Large intestine (tissue), 3 donors: Measurements from ENCODE around the gene SALL2. TPM values are rescaled to one million over a fixed set of nuclear protein-coding genes. Genes with fewer than 3 reads are reported as not detected.

ENCODE experiments used
- DNase-seq, 2 donors: peaks; one replicate each; pipeline versions ENCODE4 v3.0.0 to v3.0.0-alpha.2; 2013
- H3K27ac ChIP-seq: one replicate; pipeline ENCODE4 v1.5.1; 2013; ENCODE audit warnings: low read length
- H3K27me3 ChIP-seq: 2 replicates; pipeline ENCODE4 v1.6.1; 2013; ENCODE audit warnings: low read length; ENCODE audit not compliant: control insufficient read depth, insufficient read depth
- H3K36me3 ChIP-seq: 2 replicates; pipeline ENCODE4 v1.6.1; 2013; ENCODE audit warnings: low read length; ENCODE audit not compliant: control insufficient read depth, insufficient read depth
- H3K4me1 ChIP-seq: one replicate; pipeline ENCODE4 v1.6.1; 2013; ENCODE audit warnings: low read length; ENCODE audit not compliant: control insufficient read depth, insufficient read depth
- H3K4me3 ChIP-seq: one replicate; pipeline ENCODE4 v1.5.1; 2013; ENCODE audit warnings: low read length
- H3K9me3 ChIP-seq: one replicate; pipeline ENCODE4 v1.6.1; 2013; ENCODE audit warnings: mild to moderate bottlenecking, low read depth, low read length, moderate library complexity; ENCODE audit not compliant: control insufficient read depth
- WGBS: methylation state at CpG from one replicate; pipeline ENCODE4 v1.1.5; 2013; ENCODE audit warnings: low lambda C conversion rate; ENCODE audit not compliant: insufficient coverage; 5-methylcytosine and 5-hydroxymethylcytosine counted together
- polyA plus RNA-seq: library from polyadenylated mRNA; unstranded; fragments of 120-200 nt; gene quantifications from one replicate; pipeline ENCODE4 v1.2.1, GENCODE V29; 2013

SALL2 gene
- polyA plus RNA-seq, 1 donor = 10.2 TPM

DNA sequence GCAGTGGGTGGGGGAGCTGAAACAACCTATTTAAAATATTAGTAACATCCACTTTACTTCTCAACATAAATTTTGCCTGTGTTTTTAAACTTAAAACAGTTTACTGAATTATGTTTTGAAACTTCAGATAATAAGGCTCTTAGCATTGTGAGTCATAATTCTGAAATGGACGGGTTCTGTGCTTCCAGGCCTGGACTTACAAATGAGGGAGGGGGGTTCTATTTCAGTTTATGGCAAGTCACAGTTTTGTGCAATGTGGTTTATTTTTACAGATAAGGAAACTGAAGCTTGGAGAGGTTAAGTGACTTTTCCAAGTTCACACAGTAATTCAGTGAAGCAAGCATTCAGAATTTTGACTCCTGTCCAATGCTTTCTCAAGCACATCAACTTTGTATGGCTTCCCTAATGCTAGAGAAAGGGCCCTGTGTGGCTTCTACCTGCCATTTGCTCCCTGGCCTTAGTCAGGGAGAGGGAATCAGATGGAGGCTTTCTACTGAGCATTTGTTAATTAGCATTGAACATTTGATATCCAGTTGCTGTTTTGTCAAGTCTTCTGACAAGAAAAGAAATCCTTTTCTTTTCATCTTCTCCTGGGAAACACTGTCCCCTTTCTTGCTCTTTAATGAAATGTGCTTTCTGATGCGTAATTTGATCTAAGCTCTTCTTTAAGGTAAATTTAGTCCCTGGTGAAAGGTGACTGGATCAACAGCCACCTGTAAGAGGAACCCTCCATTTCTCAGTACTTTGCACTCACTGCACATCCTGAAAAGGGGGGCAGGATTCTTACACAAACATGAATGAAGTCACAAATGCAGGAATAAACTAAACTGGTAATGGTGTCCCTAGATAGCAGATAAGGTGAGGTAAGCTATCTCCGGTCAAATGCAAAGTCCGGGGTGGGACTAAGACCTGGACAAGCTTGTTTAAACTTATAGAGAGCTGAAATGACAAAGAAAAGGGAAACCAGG is 2.5 kb upstream of the SALL2 start:
- H3K36me3 ChIP-seq = no peaks in the 10 kb centered on the region
- DNase-seq = peak; percentile 54 to 69
- peaks cover 3% of the 10 kb centered on the region for H3K27me3 ChIP-seq
- 40% methylated on average over 2 of the region's 4 CpGs for WGBS
- no peaks in the 10 kb centered on the region for H3K9me3 ChIP-seq
- H3K27ac ChIP-seq = no peak overlapping the region
- H3K4me1 ChIP-seq = peaks cover 4% of the 10 kb centered on the region
- H3K4me3 ChIP-seq = no peak overlapping the region

DNA sequence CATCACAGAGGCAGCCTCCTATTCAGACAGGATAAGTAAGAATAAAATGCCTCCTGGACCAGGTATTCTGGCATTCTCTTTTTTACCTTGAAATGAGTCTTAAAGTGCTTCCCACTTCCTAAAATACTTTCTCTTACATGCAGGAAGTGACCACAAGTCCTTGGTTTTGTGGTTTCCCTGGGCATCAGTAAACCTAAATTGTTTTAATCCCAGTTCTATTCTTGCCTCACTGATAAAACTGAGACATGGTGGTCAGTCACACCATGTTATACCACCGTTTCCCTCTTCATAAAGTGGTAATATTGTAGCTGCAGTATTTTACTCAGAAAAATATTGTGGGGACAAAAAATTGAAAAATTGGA is 1.2 kb upstream of the SALL2 start:
- no peak for DNase-seq
- Histone ChIP-seq H3K36me3 (no peaks in the 10 kb centered on the region), H3K4me3 (no peak overlapping the region), H3K4me1 (peaks cover 4% of the 10 kb centered on the region), H3K27ac (no peak overlapping the region), H3K27me3 (no peaks in the 10 kb centered on the region), H3K9me3 (no peaks in the 10 kb centered on the region)
- no CpG with 5 or more reads among the region's 1 CpG for WGBS

DNA sequence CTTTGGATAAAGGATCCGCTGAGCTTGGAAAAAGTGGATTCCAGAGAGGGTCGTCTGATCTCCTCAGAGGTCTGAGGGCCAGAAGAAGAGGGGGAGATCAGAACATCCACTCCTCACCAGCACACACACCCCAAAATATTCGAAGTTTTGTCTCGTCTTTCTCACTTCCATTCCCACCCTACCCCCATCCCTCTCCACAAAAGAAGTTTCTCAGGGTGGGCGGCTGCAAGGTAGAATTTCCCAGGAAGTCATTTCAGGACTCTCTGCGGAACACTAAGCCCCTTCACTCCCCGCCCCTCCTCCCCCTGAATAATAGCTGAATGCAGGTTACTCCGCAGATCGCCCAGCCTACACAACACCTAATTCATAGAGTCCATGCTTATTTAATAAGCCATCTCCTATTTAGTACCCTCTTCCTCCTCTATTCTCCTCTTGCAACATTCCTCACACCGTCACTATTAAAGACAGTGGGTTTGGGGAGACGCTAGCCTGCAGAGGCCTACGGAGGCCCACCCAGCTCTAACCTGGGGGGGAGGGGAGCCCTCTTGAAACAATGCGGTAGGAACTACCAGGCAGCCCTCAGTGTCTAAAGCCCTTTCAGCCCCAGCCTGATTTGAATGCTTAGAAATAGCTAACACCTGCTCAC is 649 bp upstream of the SALL2 start:
- DNase-seq = peak in 1 of 2 donors; percentile 23
- no peaks in the 10 kb centered on the region for H3K36me3 ChIP-seq
- H3K27ac ChIP-seq = no peak overlapping the region

DNA sequence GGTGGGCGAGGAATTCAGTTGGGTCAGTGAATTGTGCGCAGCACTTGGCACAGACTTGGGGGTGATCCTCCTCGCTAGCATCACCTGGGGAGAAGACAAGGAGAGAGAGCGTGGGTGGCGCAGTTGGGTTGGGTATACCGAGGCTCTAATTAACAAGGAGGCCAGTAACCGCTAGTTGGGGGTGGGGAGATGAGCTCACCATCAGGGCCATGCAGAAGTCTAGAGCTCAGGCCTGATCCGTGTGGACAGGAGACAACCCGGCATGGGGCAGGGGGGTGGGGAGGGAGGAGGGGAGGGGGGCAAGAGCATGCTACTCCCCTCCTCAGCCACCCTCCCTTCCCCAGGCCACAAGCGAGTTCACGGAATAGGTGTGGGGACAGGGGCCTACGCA is 580 bp downstream of the SALL2 start:
- H3K27me3 ChIP-seq = no peaks in the 10 kb centered on the region
- no peaks in the 10 kb centered on the region for H3K9me3 ChIP-seq
- H3K4me3 ChIP-seq = peak overlapping the region; percentile 77
- peak in 1 of 2 donors; percentile 32 for DNase-seq
- H3K4me1 ChIP-seq = peaks cover 4% of the 10 kb centered on the region
- no peak overlapping the region for H3K27ac ChIP-seq
- WGBS = no CpG with 5 or more reads among the region's 12 CpGs
- H3K36me3 ChIP-seq = no peaks in the 10 kb centered on the region

More for the DNA sequence above, 649 bp upstream of the SALL2 start:
- Histone ChIP-seq H3K4me1 (peaks cover 4% of the 10 kb centered on the region), H3K4me3 (peak overlapping the region; percentile 77), H3K9me3 (no peaks in the 10 kb centered on the region), H3K27me3 (no peaks in the 10 kb centered on the region)
- no CpG with 5 or more reads among the region's 13 CpGs for WGBS

DNA sequence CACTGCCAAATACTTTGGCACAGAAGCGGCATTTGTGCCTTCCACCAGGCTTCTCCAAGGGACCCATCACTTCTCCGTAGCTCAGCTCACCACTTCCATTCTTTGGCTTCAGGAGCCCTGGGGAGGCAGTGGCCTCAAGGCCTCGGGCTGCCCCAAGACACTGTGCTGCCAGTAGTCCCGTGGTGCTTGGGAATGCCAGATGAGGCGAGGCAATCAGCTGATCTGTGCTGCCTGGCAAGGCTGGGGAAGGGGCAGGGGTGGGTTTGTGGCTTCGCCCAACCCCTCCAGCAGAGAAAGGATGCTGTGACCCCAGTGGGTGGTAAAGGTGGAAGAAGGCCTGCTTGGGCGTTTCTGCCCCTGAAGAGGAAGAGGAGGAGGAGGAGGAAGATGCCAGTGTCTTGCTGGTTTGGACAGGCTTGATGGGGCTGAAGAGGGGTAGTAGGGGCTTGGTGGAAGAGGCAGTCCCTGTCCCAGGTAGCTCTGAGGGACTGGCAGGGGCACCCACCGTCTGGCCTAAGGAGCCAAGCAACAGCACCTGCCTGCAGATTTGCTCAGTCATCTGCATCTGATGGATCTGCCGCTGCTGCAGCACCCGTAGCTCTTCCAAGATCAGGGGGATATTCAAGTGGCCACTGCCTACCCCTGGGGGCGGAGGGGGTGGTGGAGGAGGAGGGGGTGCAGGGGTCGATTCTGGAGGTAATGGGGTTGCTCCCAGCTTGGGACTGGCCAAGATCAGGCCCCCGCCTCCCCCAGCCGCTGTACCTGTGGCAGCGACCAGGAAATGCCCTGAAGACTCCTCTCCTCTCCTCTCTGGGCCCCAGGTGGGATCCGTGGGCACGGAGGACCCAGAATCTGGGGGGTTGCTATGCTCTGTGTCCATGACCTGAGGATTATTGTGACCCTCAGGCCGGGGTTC is 1.3 kb downstream of the SALL2 start:
- H3K27ac ChIP-seq = no peak overlapping the region
- peaks cover 4% of the 10 kb centered on the region for H3K4me1 ChIP-seq
- DNase-seq = no peak
- no CpG with 5 or more reads among the region's 18 CpGs for WGBS
- peak overlapping the region; percentile 77 for H3K4me3 ChIP-seq
- H3K27me3 ChIP-seq = no peaks in the 10 kb centered on the region
- H3K9me3 ChIP-seq = no peaks in the 10 kb centered on the region
- no peaks in the 10 kb centered on the region for H3K36me3 ChIP-seq

DNA sequence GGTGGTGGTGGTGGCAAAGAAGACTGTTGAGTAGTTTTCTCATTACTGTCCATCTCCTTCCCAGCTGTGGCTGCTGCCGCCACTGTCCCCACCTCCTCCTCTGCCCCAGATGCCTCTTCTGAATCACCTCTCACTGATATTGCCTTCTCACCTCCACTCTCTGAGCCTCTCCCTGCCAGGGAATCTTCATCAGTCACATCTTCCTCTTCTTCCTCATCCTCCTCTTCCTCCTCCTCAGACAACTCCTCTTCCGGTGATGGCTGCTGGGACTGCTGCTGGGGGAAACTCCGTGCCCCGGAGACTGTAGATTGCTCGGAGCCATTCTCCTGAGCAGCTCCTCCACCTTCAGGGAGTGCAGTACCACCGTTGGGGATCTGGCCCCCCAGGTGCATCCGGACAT is 2.9 kb downstream of the SALL2 start:
- Histone ChIP-seq H3K4me3 (no peak overlapping the region), H3K9me3 (no peaks in the 10 kb centered on the region), H3K27me3 (no peaks in the 10 kb centered on the region), H3K27ac (no peak overlapping the region), H3K4me1 (peaks cover 4% of the 10 kb centered on the region), H3K36me3 (no peaks in the 10 kb centered on the region)
- no CpG with 5 or more reads among the region's 7 CpGs for WGBS
- no peak for DNase-seq

DNA sequence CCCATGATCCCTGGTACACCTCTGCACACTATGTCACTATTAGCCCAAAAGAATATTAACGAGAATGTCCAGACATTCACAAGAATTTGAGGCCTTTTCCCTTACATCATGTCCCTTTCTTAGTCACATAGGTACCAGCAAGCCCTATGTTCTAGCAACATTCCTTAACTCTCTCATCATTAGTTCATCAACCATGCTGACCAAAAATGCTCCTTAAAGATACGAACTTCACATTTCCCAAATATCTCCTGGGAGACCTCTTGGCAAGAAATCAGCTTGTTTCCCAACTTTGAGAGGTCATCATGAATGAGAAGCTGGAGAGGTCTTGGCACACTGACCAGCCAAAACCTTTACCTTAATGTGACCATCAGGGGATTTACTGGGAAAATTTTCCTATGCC is 4.6 kb downstream of the SALL2 start:
- DNase-seq = no peak
- no peak overlapping the region for H3K4me3 ChIP-seq
- H3K36me3 ChIP-seq = no peaks in the 10 kb centered on the region
- no peaks in the 10 kb centered on the region for H3K27me3 ChIP-seq
- H3K27ac ChIP-seq = no peak overlapping the region
- H3K4me1 ChIP-seq = no peaks in the 10 kb centered on the region
- no peaks in the 10 kb centered on the region for H3K9me3 ChIP-seq
- 100% methylated on average over 2 of the region's 2 CpGs for WGBS

DNA sequence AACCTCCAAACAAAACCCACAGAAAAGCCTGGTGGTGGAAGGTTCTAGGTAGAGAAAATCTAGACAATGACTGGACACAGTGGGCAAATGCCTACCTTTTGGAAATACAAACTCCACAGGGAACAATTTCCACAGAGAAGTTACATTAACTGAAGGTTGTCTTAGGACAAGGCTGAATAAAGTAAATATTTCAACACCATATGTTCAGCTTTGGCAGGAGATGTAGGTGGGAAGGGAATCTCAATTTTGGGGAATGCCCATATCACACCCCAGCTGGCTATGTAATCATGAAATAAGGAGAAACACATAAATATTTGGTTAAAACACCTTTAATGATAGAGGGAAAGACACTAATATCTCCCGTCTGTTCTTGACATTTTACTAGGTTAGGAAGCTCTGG is 5.4 kb downstream of the SALL2 start:
- DNase-seq = no peak
- no CpG with 5 or more reads among the region's 1 CpG for WGBS
- Histone ChIP-seq H3K4me1 (no peaks in the 10 kb centered on the region), H3K27me3 (no peaks in the 10 kb centered on the region), H3K4me3 (no peak overlapping the region), H3K36me3 (no peaks in the 10 kb centered on the region), H3K27ac (no peak overlapping the region), H3K9me3 (no peaks in the 10 kb centered on the region)

DNA sequence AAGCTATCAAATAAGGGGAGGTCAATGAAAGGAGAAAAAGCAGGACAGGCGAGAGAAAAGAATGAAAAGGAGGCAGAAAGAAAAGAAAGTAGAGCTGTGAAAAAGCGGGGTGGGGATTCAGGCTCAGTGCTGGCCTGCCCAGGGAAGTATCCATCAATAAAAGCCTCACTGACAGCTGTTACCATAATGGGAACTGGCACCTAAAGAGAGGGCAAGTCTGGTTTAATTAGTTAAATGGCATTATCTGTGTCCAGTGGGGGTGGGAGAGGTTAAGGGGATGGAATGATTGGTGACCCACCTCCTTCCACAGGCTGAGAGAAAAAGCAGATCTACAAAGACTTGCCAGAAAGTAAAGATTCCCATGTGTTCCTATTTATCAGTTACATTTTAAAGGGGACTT is 7.4 kb downstream of the SALL2 start:
- no peaks in the 10 kb centered on the region for H3K9me3 ChIP-seq
- no peak for DNase-seq
- no peaks in the 10 kb centered on the region for H3K4me1 ChIP-seq
- no peaks in the 10 kb centered on the region for H3K27me3 ChIP-seq
- H3K4me3 ChIP-seq = no peak overlapping the region
- H3K27ac ChIP-seq = no peak overlapping the region
- H3K36me3 ChIP-seq = no peaks in the 10 kb centered on the region
- 79% methylated on average over 2 of the region's 2 CpGs for WGBS

DNA sequence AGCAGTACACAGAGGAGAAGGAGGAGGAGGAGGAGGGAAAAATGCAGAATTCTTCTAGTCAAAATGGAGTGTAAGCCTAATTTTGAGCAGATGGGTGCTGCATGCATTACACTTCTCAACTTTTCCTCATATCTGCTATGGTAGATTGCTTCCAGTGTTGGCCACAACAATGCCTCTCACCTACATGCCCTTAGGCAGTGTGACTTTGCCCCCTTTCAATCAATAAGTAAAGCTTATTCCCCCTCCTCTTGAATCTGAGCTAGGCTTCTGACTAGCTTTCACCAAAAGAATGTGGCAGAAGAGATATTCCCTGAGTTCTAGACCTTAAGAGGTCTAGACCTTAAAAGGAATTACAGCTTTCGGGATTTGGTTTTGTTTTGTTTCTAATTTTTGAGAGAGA is 11.8 kb downstream of the SALL2 start:
- WGBS = no CpG with 5 or more reads among the region's 1 CpG
- Histone ChIP-seq H3K36me3 (peaks cover under 1% of the 10 kb centered on the region), H3K9me3 (no peaks in the 10 kb centered on the region), H3K27ac (no peak overlapping the region), H3K27me3 (no peaks in the 10 kb centered on the region), H3K4me3 (no peak overlapping the region), H3K4me1 (peaks cover 3% of the 10 kb centered on the region)
- no peak for DNase-seq
